ENCODE data around the gene SLC43A3.

- no peak for TF ChIP-seq GATA2 (IDR thresholded peaks at IDR 0.05; ENCODE audit: low read depth, low read length)
- TF ChIP-seq GATA3 (IDR thresholded peaks at IDR 0.05; ENCODE audit: low read depth, low read length): no peak
These were observed 30.9 kb downstream of the SLC43A3 start for GRCh38 chr11:57395905-57396623.
